Hematopoietic multipotent progenitor cell treated with erythropoietin and hydrocortisone succinate and interleukin-3 and kit ligand, for 6 days (in vitro differentiated cells): Measurements from ENCODE around the gene CD300LG.

Experiments
- DNase-seq: peaks from one replicate; pipeline ENCODE4 v3.0.0-alpha.2; 2015

Gene CD300LG

GRCh38 chr17:43907998-43908721, 61.2 kb downstream of the CD300LG start:
- peak; percentile 78 for DNase-seq

- DNase-seq, result no peak
Observed at GRCh38 chr17:43909537-43910231, 62.7 kb downstream of the CD300LG start.

GRCh38 chr17:43911904-43912303, 64.9 kb downstream of the CD300LG start:
- DNase-seq, result peak; percentile 54

GRCh38 chr17:43912635-43913304, 65.8 kb downstream of the CD300LG start:
- DNase-seq, result no peak
